ENCODE results near the gene STRN4. TPM values are rescaled to one million over a fixed set of nuclear protein-coding genes. Genes with fewer than 3 reads are reported as not detected.

The STRN4 gene
- total and polyA plus RNA-seq, 9 of the 15 experiments (the other 6 are each of a cell fraction or from before 2014, with no cell fraction given) = 0.62 to 83.7 (median 36.9) TPM

GRCh38 chr19:46728693-46729339 is 17.4 kb downstream of the STRN4 start (continued):
- TF ChIP-seq RAD21 (CRISPR knock-in tag; conservative IDR thresholded peaks at IDR 0.05 in 1 of 2, IDR thresholded peaks at IDR 0.05 in 1 of 2) (peak; percentile 63 to 78), HINFP (tag; conservative IDR thresholded peaks at IDR 0.05; ENCODE audit: low read depth) (no peak), ZFP1 (CRISPR knock-in tag; IDR thresholded peaks at IDR 0.05) (no peak), ZNF79 (CRISPR knock-in tag; IDR thresholded peaks at IDR 0.05; ENCODE audit: low read depth) (no peak), CREB1 (IDR thresholded peaks at IDR 0.05) (no peak), CREB1 (CRISPR knock-in tag; IDR thresholded peaks at IDR 0.05) (0 out of 2 replicates have a peak, but pooled peaks have one; percentile 37), STAT5A (IDR thresholded peaks at IDR 0.05; ENCODE audit: borderline replicate concordance, low read length) (no peak), FOSL1 (tag; conservative IDR thresholded peaks at IDR 0.05) (no peak), RBM34 (IDR thresholded peaks at IDR 0.05; ENCODE audit: borderline replicate concordance, insufficient read depth, low read length) (no peak), MAZ (CRISPR knock-in tag; conservative IDR thresholded peaks at IDR 0.05 in 1 of 2, IDR thresholded peaks at IDR 0.05 in 1 of 2) (peak in 1 of 2 experiments; percentile 58; a peak in 1 of 4 replicates), FOXP1 (CRISPR knock-in tag; IDR thresholded peaks at IDR 0.05) (0 out of 2 replicates have a peak, but pooled peaks have one; percentile 33), PML (IDR thresholded peaks at IDR 0.05; ENCODE audit: low read length) (no peak), SMARCA4 (IDR thresholded peaks at IDR 0.05) (peak; percentile 76), SRSF7 (optimal IDR thresholded peaks at IDR 0.05; ENCODE audit: low read depth, low read length) (no peak), AFF1 (IDR thresholded peaks at IDR 0.05; ENCODE audit: low read depth in 1 of 2, partially characterized antibody in 2 of 2) (no peak), KAT2B (IDR thresholded peaks at IDR 0.05; ENCODE audit: low read depth, low read length) (no peak), SP1 (CRISPR knock-in tag; IDR thresholded peaks at IDR 0.05) (peak; percentile 20; the same call in 1 of the 2 replicates)
- TF ChIP-seq, protein P1, sequence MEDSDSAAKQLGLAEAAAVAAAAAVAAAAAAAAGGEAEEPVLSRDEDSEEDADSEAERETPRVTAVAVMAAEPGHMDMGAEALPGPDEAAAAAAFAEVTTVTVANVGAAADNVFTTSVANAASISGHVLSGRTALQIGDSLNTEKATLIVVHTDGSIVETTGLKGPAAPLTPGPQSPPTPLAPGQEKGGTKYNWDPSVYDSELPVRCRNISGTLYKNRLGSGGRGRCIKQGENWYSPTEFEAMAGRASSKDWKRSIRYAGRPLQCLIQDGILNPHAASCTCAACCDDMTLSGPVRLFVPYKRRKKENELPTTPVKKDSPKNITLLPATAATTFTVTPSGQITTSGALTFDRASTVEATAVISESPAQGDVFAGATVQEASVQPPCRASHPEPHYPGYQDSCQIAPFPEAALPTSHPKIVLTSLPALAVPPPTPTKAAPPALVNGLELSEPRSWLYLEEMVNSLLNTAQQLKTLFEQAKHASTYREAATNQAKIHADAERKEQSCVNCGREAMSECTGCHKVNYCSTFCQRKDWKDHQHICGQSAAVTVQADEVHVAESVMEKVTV (CRISPR knock-in tag; IDR thresholded peaks at IDR 0.05) = 0 out of 2 replicates have a peak, but pooled peaks have one; percentile 47
- TF ChIP-seq, protein P2, sequence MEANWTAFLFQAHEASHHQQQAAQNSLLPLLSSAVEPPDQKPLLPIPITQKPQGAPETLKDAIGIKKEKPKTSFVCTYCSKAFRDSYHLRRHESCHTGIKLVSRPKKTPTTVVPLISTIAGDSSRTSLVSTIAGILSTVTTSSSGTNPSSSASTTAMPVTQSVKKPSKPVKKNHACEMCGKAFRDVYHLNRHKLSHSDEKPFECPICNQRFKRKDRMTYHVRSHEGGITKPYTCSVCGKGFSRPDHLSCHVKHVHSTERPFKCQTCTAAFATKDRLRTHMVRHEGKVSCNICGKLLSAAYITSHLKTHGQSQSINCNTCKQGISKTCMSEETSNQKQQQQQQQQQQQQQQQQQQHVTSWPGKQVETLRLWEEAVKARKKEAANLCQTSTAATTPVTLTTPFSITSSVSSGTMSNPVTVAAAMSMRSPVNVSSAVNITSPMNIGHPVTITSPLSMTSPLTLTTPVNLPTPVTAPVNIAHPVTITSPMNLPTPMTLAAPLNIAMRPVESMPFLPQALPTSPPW (CRISPR knock-in tag; IDR thresholded peaks at IDR 0.05) = peak; percentile 57
